PC-9 (cell line): Measurements from ENCODE around the gene EML1. TPM values are rescaled to one million over a fixed set of nuclear protein-coding genes. Genes with fewer than 3 reads are reported as not detected.

Source experiments
- BruUV-seq: library from RNA; stranded (reverse); fragments of 400-500 nt; replicated peaks from 2 replicates; lab custom pipeline; 2021; lab: Mats Ljungman, UMichigan
- CTCF ChIA-PET: fragments of 300-600 bp; sonication (Branson Sonifier 250); formaldehyde crosslinking; loops from one replicate; lab custom pipeline; 2022; ENCODE audit warnings: antibody characterized with exemption; lab: Charles Lee
- POLR2A ChIA-PET: fragments of 300-600 bp; sonication (Branson Sonifier 250); formaldehyde crosslinking; loops from one replicate; lab custom pipeline; 2022; ENCODE audit warnings: antibody characterized with exemption; ENCODE audit not compliant: unreplicated experiment; lab: Charles Lee
- DNase-seq, 2 experiments: peaks; one replicate each; pipeline versions ENCODE4 v3.0.0 to v3.0.0-alpha.2; 2015 to 2022; ENCODE audit warnings: mixed read lengths in 1 of 2
- H2AFZ ChIP-seq: fragments of 200-600 bp; sonication (generic); 2 replicates; pipeline ENCODE4 v1.8.1; 2017; ENCODE audit warnings: antibody characterized with exemption
- H3F3A ChIP-seq: fragments of 200-600 bp; sonication (generic); 2 replicates; pipeline ENCODE4 v1.8.1; 2017; ENCODE audit warnings: antibody characterized with exemption, mild to moderate bottlenecking, low read depth; ENCODE audit not compliant: insufficient read depth
- H3K27ac ChIP-seq: fragments of 200-600 bp; sonication (generic); 2 replicates; pipeline ENCODE4 v1.6.1; 2016; ENCODE audit warnings: mixed run types
- H3K27me3 ChIP-seq: fragments of 200-600 bp; sonication (generic); 2 replicates; pipeline ENCODE4 v1.6.1; 2016; ENCODE audit warnings: low read depth, mixed run types; ENCODE audit not compliant: insufficient read depth
- H3K36me3 ChIP-seq: fragments of 200-600 bp; sonication (generic); 2 replicates; pipeline ENCODE4 v1.6.1; 2016; ENCODE audit warnings: low read depth, mixed run types
- H3K4me1 ChIP-seq: fragments of 200-600 bp; sonication (generic); replicated peaks from 2 replicates; pipeline ENCODE4 v1.6.1; 2016; ENCODE audit warnings: mixed run types; ENCODE audit not compliant: insufficient read depth
- H3K4me2 ChIP-seq: fragments of 200-600 bp; sonication (generic); 2 replicates; pipeline ENCODE4 v1.6.1; 2017; ENCODE audit warnings: mixed run types
- H3K4me3 ChIP-seq: fragments of 200-600 bp; sonication (generic); 2 replicates; pipeline ENCODE4 v1.6.1; 2016; ENCODE audit warnings: mixed run types
- H3K79me2 ChIP-seq: fragments of 200-600 bp; sonication (generic); 2 replicates; pipeline ENCODE4 v1.6.1; 2017; ENCODE audit warnings: low read depth, mixed run types
- H3K9me2 ChIP-seq: fragments of 200-600 bp; sonication (generic); 2 replicates; pipeline ENCODE4 v1.8.1; 2017; ENCODE audit warnings: mild to moderate bottlenecking; ENCODE audit not compliant: insufficient read depth
- H3K9me3 ChIP-seq: fragments of 200-600 bp; sonication (generic); 2 replicates; pipeline ENCODE4 v1.8.1; 2016; ENCODE audit warnings: low read depth; ENCODE audit not compliant: insufficient read depth
- H4K20me1 ChIP-seq: fragments of 200-600 bp; sonication (generic); 2 replicates; pipeline ENCODE4 v1.8.1; 2017; ENCODE audit not compliant: insufficient read depth
- CTCF ChIP-seq: fragments of 200-600 bp; sonication (generic); conservative IDR thresholded peaks from 2 replicates; pipeline ENCODE4 v1.6.1; 2017; ENCODE audit warnings: mixed run types, antibody characterized with exemption, mild to moderate bottlenecking, moderate library complexity
- EZH2 ChIP-seq: fragments of 200-600 bp; sonication (generic); IDR thresholded peaks from 2 replicates; pipeline ENCODE4 v1.8.0; 2017; ENCODE audit warnings: antibody characterized with exemption, low read depth
- intact Hi-C: fragments of 100-400 bp; cut with micrococcal nuclease; formaldehyde crosslinking; loops from one replicate; pipeline ENCODE4 v1.10.0; 2022; ENCODE audit not compliant: unreplicated experiment
- total RNA-seq: library from RNA; stranded (reverse); gene quantifications from 2 replicates; pipeline ENCODE4 v1.2.3, GENCODE V29; 2021

Gene EML1
- total RNA-seq, 1 experiment from 2014 or later, result 1.8 TPM

- no peak overlapping the region for H2AFZ ChIP-seq
- ChIA-PET POLR2A (no interaction called here), CTCF (no interaction called here)
- no peaks in the 10 kb centered on the region for H3F3A ChIP-seq
- no peaks in the 10 kb centered on the region for H3K79me2 ChIP-seq
- H3K9me3 ChIP-seq, result no peaks in the 10 kb centered on the region
- no TSS peak for BruUV-seq
- DNase-seq, result no peak
- no peaks in the 10 kb centered on the region for H3K4me1 ChIP-seq
- H4K20me1 ChIP-seq, result no peaks in the 10 kb centered on the region
- no peak overlapping the region for H3K4me3 ChIP-seq
- no peak overlapping the region for H3K4me2 ChIP-seq
- TF ChIP-seq CTCF, result no peak
- no peak for TF ChIP-seq EZH2
- no peak overlapping the region for H3K27ac ChIP-seq
- no peaks in the 10 kb centered on the region for H3K27me3 ChIP-seq
- H3K36me3 ChIP-seq, result no peaks in the 10 kb centered on the region
- intact Hi-C loops, result no loop called here
- H3K9me2 ChIP-seq, result no peaks in the 10 kb centered on the region
These were observed 143.7 kb downstream of the EML1 start for GRCh38 chr14:99936738-99937474.

- TF ChIP-seq CTCF, result no peak
- no peak for TF ChIP-seq EZH2
- Histone ChIP-seq H3K36me3 (no peaks in the 10 kb centered on the region), H3F3A (no peaks in the 10 kb centered on the region), H3K9me3 (no peaks in the 10 kb centered on the region), H2AFZ (no peak overlapping the region), H3K4me1 (no peaks in the 10 kb centered on the region), H3K27ac (no peak overlapping the region), H3K9me2 (no peaks in the 10 kb centered on the region), H3K4me2 (no peak overlapping the region), H3K27me3 (no peaks in the 10 kb centered on the region), H3K79me2 (no peaks in the 10 kb centered on the region), H4K20me1 (no peaks in the 10 kb centered on the region), H3K4me3 (no peak overlapping the region)
- DNase-seq, result no peak
- no TSS peak for BruUV-seq
- CTCF ChIA-PET, result no interaction called here
- intact Hi-C loops, result no loop called here
- POLR2A ChIA-PET, result no interaction called here
These were observed 144.4 kb downstream of the EML1 start for GRCh38 chr14:99937475-99938244.

- ChIA-PET CTCF (no interaction called here), POLR2A (no interaction called here)
- BruUV-seq, result no TSS peak
- Histone ChIP-seq H3K4me1 (no peaks in the 10 kb centered on the region), H3K36me3 (no peaks in the 10 kb centered on the region), H3K27ac (no peak overlapping the region), H3K9me2 (no peaks in the 10 kb centered on the region), H3K4me3 (no peak overlapping the region), H4K20me1 (no peaks in the 10 kb centered on the region), H3K4me2 (no peak overlapping the region), H3F3A (no peaks in the 10 kb centered on the region), H3K9me3 (no peaks in the 10 kb centered on the region), H3K79me2 (no peaks in the 10 kb centered on the region), H3K27me3 (no peaks in the 10 kb centered on the region), H2AFZ (no peak overlapping the region)
- intact Hi-C loops, result no loop called here
- no peak for DNase-seq
- TF ChIP-seq CTCF (no peak), EZH2 (no peak)
These were observed 145.2 kb downstream of the EML1 start for GRCh38 chr14:99938376-99938775.
